NOMO-1 (cell line): ENCODE data around the gene FGFR3.

Experiments used
- DNase-seq, 2 experiments: peaks; one replicate each; lab custom pipeline; 2025; ENCODE audit not compliant: unreplicated experiment in 2 of 2; lab: John Stamatoyannopoulos, UW

The FGFR3 gene

DNA sequence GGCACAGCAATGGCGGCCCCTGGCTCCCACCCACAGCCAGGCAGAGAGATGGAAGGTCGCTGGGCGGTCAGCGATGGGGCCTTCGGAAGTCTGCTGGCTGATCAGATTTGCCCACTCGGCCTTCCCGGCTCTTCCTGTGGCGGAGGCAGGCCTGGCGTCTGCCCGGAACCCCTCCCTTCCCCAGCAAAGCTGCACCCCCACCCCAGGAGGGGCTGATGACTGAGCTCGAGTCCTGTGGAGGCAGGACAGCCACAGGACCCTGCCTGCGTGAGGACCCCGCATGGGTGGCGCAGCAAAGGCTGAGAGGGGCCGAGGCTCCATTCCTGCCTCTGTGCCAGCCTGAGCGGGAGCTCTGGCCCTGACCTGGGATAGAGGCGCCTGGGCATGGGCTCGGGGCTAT, 37.0 kb upstream of the FGFR3 start:
- DNase-seq: no peak

DNA sequence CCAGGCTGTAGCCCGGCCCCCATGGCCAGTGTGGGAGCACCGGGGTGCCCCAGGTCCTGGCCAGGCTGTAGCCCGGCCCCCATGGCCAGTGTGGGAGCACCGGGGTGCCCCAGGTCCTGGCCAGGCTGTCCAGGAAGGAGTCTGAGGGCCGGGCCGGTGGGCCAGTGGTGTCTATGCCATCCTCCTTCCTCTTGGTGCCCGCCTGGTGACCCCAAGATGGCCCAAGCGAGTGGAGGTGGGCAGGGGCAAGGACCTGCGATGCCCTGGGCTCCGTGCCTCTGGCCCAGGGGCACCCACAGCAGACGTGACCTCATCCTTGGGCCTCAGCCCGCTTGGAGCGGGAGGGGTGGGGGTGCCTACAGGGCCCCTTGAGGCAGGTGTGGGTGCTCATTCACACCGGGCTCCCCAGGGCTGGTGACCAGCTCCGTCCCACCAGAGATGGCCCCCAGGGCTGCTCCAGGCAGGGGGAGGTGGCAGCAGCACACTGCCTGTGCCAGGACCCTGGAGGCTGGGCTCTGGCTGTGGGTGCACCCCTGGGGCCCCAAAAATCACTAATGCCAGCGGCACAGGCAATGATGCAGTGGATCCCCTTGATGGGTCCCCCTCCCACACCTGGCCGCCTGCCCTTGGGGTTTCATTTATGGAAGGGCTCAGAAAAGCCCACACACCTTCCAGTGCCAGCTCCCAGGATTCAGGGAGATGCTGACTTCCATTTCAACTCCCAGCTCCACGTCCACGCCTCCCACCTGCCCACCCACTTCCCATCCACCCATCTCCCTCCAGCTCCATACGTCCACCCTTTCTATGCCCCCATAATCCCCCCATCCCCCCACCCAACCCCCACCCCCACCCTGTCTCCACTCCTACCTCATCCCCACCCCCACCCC, 36.0 kb upstream of the FGFR3 start:
- DNase-seq: no peak

DNA sequence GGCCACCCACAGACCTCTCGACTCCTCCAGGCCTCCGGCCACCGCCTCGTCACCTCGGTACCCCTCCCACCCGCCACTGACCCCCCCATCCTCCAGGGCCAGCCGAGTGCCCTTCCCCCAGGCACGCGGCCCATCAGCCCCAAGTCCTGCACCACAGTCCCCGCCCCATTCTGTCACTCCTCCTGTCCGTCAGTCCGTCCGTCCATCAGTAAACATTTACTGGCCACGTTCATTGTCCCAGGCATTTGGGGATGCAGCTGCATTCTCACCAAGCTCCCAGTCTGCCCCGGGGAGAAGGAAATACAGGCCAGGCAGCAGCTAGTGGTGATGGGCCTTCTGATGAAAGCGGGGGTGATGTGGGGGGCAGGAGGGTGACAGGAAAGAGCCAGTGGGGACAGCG, 35.3 kb upstream of the FGFR3 start:
- no peak for DNase-seq

DNA sequence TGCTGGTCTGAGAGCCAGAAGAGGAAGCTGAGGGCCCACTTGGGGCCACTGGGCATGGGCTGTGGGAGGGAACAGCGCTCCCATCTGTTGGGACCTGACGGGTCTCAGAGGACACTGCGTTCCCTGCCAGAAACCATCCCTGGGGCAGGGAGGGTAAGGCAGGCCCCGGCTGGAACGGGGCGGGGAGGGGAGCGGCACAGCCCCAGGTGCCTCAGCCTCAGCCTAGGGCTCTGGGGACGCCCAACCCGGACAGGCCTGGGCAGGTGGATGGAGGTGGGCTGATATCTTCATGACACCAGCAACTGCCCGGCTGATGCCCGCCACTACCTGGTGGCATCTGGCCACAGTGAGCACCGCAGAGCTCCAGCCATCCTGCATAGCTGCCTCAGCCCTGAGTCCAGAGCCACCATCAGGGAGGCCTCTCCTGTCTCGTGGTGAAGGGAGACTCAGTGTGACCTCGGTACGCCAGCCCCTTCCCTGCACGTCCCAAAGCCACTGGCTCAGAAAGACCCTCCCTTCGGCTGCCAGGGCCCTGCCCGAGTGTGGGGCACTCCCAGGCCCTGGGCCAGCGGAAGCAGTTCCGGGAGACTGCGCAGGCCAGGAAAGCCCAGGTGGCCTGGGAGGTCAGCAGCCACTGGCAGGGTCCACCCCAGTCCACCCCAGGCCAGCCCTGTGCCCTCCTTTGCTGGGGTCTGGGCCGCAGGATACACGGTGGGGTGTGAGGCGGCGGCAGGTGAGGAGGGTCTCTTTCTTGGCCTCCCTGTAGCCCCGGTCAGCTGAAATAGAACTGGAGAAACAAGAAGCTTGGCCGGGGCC, 34.6 kb upstream of the FGFR3 start:
- DNase-seq: no peak

DNA sequence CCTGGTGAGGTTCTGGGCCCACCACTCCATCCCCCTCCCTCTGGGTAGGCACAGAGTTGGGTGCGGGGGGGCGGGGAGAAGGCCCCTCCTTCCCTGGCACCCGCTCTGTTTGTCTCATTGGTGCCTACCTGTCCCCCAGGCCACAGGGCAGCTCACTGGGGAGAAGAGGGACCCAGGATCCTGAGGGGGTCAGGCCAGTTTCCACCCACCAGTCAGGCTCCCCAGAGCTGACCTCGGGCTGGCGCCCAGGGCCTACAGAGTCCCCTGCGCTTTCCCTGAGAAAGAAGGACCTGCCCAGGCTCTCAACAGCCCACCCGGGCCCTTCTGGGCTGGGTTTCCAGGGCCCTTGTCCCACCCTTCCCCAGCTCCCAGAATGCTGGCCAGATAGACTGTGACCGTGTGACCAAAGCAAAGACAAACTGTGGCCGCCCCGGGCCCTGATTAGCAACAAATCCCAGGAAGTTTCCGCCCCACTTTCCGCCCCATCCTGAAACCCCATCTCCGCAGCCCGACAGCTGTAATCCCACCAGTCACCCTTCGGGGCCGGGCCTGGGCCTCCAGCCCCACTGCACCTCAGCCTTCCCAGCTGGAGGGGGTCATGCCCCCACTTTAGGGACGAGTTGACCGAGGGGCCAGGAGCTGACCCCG, 33.8 kb upstream of the FGFR3 start:
- no peak for DNase-seq

DNA sequence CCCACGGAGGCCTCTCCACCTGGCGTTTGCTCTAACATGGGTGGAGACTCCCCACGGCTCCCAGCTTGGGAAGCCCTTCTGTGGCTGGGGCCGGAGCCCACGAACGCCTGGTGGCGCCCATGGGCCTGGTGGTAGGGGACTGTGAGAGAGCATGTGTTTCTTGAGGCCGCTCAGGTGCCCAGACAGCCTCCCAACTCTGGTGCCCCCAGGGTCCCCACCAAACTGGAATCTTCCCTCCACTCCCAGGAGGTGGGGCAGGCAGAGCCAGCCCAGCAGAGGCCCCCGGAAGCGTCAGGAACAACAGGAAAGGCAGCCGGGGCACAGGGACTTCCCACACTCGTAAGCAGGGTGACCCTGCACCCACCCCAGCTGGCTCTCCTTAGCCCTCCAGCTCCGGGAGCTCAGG, 33.3 kb upstream of the FGFR3 start:
- DNase-seq: no peak

DNA sequence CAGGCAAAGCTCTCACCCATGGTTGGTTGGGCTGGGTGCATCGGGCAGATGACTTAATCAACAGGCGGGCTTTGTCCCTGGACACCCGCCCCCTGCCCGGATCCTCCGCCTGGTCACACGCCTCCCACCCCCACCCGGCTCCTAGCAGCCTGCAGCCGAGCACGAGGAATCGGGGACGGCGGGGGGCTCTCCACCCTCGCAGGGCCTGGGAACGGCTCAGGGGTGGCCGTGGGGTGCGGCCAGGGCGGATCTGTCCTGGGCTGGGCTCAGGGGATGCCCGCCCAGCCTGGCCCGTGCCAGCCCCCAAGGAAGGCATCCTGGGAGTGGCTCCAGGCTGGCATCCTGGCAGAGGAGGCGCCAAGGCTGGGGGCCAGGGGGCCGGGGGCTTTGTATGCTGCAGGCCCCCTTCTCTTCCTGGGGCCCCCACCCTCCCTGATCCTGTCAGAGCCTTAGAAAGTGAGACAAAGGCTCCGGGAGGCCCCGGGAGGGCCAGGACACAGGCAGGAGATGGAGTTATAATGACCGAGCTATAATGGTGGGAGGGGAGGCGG, 32.5 kb upstream of the FGFR3 start:
- no peak for DNase-seq

DNA sequence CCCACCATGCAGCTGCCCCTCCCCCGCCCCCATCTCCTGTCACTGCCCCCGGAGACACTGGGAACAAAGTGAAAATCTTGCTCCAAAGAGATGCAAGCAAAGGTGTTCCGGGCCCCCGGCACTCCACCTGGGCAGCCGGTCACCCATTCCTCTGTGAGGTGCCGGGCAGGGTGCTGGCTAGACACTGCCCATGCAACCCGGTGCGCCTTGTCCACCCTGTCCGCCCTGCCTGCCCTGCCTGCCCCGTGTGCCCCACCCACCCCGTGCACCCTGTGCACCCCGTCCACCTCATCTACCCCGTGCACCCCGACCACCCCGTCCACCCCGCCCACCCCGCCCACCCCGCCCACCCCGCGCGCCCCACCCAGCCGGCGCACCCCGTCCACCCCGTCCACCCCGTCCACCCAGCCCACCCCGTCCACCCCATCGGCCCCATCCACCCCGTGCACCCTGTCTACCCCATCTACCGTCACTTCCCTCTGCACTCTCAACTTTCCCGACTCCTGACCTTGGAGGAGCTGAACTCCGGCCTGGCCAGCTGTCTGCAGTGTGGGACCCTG, 31.9 kb upstream of the FGFR3 start:
- no peak for DNase-seq

DNA sequence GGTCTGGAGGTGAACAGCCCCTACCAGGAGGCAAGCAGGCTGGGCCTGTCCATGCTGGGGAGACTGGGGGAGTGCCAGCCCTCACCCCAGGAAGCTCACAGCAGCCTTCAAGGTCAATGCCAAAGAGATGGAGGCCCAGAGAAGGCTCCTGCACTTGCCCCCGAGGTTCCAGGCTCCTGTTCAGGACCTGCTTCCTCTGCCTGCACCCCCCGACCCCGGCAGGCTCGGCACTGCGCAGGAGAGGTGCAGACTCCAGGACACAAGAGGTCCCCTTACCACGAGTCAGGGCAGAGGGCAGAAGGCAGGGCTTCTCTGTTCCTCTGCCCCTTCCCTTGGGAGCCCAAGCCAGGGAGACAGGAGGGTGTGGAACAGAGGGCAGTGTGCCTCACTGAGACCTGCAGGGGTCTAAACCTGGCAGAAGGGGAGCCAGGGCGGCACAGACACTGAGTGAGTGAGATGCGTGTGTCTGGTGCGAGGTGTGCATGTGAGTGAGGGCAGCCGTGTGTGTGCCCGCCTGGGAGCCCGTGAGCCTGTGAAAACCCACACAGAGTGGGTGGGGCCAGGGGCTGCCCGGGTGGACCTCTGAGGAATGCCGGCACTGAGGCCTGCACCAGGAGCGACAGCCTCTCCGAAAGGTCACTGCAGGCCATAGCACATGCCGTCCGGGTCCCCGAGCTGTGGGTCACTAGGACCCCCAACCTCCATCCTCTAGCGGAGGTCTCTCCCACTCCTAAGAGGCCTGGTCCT, 30.7 kb upstream of the FGFR3 start:
- DNase-seq: no peak

DNA sequence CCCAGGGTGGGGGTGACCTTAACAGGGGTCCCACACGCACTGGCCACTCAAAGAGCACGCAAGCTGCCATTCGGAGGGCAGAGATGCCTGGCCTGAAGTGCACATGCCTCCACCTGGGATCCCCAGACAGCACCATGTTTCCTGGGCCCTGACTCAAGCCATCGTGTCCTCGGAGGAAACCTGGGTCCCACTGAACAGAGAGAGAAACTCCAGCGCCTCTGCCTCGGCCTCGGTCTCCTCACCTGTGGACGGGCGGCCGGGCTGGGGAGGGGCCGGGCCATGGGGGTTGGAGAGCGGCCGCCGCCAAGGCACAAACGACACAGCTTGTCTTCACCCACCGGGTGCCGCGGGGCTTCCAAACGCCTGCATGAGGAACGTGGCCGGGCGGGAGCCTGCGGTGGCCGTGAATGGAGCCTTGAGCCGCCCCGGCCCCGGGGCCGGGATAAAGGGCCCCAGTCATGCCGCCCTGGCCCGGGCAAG, 30.0 kb upstream of the FGFR3 start:
- no peak for DNase-seq

DNA sequence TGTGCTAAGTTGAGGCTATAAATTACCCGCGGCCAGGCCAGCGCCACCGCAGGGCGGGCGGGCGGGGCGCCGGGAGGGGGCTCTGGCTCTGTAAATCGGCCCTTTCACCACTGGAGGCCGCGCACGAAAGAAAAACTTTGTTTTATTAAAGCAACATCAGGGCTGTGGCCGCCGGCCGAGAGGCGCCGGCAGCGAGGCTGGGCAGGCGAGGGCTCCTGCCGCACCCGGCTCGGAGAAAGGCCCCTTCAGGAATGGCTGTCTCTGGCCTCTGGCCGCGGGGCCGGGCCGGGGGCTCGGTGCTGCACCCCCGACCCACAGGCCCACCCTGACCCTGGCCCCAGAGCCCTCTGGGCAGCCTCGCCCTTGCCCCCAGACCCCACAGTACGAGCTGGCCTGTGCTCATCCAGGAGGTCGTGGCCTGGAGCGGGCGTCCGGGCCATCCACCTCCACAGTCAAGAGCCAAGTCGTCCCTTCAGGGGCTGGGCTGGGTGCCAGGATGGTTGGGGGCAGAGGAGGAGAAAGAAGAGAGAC, 29.5 kb upstream of the FGFR3 start:
- DNase-seq: peak; percentile 77 to 81

DNA sequence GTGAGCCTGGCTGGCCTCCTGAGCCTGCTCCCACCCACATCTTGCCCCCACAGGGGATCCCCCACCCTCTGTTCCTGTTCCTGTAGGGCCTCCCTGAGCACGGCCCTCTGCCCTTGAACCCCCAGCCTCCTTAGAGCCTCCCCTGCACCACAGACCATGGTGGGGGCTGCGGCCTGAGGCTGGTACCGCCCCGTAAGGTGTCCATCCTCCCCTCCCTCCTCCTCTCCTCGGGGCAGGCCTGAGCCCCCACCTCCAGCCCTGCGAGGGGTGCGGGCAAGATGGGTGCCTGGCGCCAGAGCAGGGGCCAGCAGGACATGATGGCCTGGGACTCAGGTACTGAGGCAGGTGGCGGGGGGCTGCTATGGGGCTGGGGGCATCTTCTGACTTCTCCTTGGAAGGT, 28.4 kb upstream of the FGFR3 start:
- DNase-seq: no peak

DNA sequence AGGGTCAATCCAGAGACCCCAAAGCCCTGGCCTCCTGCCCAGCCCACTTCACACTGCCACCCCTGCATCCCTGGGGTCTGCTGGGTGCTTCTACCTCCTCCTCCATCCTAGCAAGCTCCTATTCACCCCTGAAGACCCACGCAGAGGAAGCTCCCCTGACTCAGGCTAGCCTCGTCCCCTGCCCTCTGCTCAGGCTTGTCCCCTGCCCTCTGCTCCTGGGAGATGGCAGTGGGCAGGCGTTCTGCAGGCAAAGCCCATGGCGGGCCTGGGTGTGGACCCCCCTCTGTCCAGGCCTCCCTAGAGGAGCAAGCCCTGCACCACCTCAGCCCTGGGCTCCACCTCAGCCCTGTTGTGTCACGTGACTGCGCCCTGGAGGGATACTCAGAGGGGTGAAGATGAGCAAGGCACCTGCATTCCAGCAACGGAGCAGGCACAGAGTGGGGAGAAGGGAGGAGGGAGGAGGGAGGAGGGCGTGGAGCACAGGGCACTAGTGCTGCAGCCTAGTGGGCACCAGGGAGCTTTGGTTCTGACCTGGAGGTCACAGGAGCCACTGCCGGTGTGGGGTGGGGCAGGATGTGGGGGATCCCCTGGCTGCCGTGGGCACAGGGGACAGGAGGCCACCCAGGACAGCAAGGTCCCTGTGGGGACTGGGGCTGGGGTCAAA, 27.6 kb upstream of the FGFR3 start:
- DNase-seq: no peak

DNA sequence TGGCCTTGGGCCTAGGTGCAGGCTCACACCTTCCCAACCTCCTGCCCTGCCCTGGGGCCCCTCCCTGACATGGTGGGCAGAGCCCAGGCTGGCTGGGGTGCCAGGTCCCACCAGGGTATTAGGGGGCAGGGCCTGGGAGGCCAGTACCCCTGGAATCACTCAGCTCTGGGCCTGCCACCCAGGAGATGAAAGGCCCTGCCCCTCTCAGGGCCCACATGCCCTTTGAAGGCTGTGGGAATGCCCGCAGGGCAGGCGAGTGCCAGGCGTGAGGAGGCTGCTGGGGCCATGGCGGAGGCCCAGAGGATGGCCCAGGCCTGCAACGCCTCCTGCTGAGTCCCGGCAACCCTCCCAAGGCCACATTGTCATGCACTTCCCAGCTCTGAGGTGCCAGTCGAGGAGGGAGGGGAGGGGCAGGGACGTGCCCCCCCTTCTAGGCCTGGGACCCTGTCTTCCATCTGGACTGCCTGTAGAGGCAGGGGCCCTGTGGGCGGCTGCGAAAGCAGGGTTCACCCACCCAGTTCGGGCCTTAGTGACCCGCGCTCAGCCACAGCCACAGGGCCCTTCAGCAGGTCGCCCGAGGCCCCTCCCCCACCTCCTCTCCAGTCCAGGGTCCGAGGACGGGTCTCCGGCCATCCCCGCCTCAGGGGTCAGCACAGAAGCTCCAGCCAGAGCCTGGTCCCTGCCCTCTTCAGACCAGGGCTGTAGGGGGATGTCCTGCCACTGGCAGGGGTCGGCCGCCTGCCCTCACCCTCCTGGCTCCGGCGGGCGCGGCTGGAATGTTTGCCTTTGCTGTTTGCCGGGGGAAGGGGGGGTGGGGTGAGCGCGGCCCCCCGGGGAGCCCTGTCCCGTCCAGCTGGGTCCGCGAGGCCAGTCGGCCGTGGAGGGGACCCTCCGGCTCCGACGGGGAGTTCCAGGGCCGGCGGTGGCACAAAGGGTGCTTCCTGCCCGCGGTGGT, 26.7 kb upstream of the FGFR3 start:
- DNase-seq: no peak

DNA sequence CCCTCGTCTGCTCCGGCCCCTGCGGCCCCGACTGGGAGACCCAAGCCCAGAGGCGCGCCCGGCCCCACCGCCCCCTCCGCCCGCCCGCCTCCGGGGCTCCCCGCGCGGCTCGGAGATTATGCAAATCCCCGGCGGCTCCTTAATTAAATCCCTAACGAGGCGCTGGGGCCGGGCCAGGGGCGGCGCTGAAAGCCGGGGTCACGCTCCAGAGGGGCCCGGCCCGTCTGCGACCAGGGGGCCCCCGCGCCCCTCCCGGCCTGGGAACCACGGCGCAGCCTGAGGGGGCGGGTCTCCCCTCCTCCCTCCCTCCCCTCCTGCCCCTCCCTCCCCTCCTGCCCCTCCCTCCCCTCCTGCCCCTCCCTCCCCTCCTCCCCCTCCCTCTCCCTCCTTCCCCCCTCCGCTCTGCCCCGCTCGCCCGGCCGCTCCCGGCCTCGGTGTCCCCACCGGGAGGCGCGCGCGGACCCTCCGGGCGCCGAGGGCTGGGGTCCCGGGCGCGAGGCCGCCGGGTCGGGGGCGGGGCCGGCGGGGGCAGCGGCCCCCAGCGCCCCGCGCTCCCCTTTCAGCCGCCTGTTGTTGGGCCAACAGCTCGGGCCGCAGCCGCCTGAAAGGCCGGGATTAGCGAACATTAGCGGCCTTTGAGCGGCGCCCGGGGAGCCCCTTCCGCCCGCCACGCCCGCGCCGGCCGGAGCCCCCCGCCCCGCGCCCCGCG, 25.9 kb upstream of the FGFR3 start:
- DNase-seq: peak; percentile 10 to 27

DNA sequence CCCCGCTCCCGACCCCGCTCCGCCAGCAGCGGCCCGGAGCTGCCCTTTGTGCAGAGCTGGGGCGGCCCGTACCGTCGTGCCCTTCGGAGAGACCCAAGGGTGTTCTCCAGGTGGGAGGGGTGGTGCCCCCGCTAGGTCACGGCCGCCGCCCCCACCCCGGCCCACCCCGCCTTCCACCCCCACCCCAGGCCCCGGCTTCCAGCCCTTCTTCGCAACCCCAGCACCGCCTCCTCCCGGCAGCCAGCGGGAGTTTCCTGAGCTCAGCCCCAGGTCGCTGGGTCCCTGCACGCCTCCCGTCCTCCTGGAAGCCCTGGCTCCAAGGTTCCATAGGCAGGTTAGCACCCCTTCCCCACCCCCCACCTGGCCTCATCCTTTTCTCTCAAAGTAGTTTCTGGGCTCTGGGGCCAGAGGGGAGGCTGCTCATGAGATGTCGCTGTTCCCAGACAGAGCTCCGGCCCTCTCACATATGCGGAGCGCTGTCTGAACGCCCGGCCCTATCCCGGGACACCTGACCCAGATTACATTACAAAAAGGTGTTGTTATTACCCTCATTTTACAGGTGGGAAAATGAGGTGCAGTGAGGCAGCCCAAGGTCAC, 25.2 kb upstream of the FGFR3 start:
- peak; percentile 19 to 49 for DNase-seq

DNA sequence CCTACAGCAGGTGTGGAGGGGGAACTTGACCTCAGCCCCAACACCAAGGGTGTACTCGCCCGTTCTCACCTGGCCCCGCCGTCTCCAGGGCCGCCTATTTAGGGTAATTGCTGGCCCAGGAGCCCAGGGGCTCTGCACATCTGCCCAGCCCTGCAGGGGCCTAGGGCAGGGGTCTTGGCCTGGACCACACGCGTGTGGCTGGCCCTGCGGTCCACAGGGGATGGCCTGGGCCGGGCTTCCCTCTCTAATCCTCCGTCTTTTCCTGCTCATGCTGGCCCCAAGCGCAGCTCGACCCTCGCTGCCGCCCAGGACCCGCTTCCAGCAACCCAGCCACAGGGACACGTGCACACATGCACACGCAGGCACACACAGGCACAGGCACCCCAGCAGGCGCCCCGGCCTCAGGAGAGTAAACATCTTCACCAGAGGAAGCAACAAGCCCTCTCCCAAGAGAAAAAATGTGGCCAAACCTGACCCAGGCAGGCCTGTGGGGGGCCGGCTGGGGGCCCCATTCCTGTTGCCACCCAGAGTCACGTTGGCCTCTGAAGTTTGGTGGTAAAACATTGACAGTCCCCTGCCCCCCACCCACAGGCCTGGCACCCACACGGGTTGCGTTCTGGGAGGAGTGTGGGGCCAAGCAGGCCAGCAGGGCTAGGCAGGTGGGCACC, 24.6 kb upstream of the FGFR3 start:
- no peak for DNase-seq
